ENCODE results near the gene KISS1. TPM values are rescaled to one million over a fixed set of nuclear protein-coding genes. Genes with fewer than 3 reads are reported as not detected.

Gene KISS1
- total RNA-seq, 1 experiment from 2014 or later = 190 TPM

DNA sequence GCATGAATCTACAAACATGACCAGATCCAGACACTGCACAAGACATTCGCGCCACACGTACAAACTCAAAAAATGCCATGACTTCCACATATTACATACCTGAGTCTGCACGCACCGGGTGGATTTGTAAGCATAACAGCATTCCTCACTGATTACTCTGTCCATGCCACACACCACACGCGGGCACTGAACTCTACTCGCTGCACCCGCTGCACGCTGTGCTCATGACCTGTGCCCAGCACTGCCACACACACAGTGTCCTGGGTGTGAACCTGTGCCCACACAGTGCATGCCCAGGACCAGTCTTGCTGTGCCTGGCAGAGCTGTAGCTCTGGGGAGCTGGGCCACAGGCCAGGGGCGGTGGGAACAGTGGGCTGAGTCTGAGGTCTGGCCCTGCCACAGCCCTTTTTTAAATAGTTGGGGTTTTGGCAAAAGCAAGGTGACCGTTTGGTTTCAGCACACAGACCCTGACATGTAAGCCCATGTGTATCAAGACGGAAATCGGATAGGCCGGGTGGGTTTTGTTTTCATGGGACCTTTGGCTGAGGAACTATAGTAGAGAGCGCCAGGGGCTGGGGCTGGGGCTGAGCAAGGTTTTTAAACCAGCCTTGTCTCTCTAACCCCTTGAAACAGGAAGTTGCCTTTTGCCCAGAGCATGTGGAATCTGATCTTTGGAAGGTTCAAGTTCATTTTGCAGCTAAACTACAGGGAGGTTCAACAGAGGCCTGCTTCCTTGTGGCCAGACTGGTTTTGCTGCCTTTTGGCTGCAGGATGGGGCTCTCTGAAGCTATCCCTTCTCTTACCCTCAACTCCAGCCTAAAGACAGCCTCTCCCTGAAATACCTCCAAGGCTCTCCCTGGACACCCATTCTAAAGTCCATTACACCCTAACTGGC is 29.8 kb upstream of the KISS1 start:
- no peaks in the 10 kb centered on the region for H3K36me3 ChIP-seq
- DNase-seq (ENCODE audit: low read depth in 1 of 2, low spot score in 2 of 2) = peak; percentile 73 to 83

DNA sequence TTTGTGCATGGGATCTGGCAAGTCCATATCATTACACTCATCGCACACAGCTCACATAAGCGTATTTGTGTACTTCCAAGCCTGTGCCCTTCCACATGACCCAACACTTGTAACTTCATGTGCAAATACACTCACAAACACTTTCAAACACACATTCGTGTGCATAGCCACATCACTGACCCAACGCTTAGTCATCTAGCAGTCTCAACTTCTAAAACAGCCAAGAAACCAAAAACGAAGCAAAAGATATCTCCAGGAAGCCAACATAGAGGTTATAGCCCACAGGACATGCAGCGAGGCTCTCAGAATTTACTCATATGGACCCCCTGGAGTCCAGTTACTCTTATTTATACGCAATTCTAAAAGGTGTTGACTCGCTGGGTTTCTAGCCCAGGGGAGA is 28.4 kb upstream of the KISS1 start:
- Histone ChIP-seq H3K36me3 (no peaks in the 10 kb centered on the region), H3K27ac (no peak overlapping the region; the same call in 1 of the 2 replicates), H3K27me3 (replicated peaks) (no peaks in the 10 kb centered on the region), H3K9me3 (replicated peaks) (no peaks in the 10 kb centered on the region), H3K4me1 (replicated peaks) (peaks cover 25% of the 10 kb centered on the region), H3K4me3 (no peak overlapping the region)
- peak in 1 of 2 experiments; percentile 21 for DNase-seq (ENCODE audit: low read depth in 1 of 2, low spot score in 2 of 2)

More for the DNA sequence above, 29.8 kb upstream of the KISS1 start:
- no peak overlapping the region for H3K4me3 ChIP-seq
- peaks cover 25% of the 10 kb centered on the region for H3K4me1 ChIP-seq (replicated peaks)
- peak overlapping the region; percentile 44 for H3K27ac ChIP-seq
- no peaks in the 10 kb centered on the region for H3K27me3 ChIP-seq (replicated peaks)
- H3K9me3 ChIP-seq (replicated peaks) = no peaks in the 10 kb centered on the region

DNA sequence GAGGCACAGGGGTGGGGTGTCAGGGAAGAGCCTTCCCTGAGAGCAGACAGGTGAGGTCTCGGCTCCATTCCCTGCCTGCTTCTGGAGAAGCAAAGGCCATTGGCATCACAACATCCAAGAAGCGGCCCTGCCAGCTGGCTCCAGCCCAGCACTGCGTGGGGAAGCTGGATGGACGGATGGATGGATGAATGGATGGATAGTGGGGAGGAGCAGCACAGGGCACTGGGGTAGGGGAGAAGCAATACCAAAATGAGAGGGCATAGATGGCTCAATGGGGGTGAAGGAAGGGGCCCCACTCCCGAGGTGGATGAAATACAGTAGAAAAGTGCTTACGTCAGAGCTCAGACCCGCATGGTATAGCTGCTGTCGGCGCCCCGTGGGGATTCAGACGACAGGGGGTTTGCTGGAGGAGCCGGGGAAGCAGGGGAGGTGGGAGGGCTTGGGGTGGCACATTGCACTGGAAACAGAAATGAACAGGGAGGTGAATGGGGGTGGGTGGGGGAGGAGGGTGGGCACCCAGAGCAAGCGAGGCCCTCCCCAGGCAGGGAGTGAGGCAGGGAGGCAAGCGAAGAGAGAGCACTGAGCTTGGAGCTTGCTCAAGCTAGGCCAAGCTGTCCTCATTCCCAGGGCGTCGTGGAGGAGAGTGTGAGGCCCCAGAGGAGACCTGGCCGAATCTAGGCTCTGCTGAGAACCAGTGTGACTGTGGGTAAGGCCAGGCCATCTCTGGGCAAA is 27.0 kb upstream of the KISS1 start:
- no peak for DNase-seq (ENCODE audit: low read depth in 1 of 2, low spot score in 2 of 2)
- no peak overlapping the region for H3K27ac ChIP-seq
- H3K9me3 ChIP-seq (replicated peaks) = no peaks in the 10 kb centered on the region
- no peak overlapping the region for H3K4me3 ChIP-seq
- no peaks in the 10 kb centered on the region for H3K27me3 ChIP-seq (replicated peaks)
- H3K4me1 ChIP-seq (replicated peaks) = peaks cover 25% of the 10 kb centered on the region
- no peaks in the 10 kb centered on the region for H3K36me3 ChIP-seq

DNA sequence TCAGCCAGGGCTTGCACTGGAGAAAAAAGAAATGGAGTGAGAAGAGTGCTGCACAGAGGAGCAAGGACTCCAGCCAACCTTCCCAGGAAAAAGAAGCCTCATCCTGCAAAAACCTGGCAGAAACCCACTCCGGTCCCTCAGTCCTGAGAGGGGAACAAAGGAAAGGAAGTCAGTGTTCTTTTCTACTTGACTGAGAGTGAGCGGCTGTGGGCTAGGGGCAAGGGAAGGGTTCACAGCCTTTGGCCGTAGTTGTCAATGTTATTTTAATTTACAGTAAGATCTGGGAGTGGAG is 26.4 kb upstream of the KISS1 start:
- no peaks in the 10 kb centered on the region for H3K36me3 ChIP-seq
- H3K4me3 ChIP-seq = no peak overlapping the region
- DNase-seq (ENCODE audit: low read depth in 1 of 2, low spot score in 2 of 2) = no peak

DNA sequence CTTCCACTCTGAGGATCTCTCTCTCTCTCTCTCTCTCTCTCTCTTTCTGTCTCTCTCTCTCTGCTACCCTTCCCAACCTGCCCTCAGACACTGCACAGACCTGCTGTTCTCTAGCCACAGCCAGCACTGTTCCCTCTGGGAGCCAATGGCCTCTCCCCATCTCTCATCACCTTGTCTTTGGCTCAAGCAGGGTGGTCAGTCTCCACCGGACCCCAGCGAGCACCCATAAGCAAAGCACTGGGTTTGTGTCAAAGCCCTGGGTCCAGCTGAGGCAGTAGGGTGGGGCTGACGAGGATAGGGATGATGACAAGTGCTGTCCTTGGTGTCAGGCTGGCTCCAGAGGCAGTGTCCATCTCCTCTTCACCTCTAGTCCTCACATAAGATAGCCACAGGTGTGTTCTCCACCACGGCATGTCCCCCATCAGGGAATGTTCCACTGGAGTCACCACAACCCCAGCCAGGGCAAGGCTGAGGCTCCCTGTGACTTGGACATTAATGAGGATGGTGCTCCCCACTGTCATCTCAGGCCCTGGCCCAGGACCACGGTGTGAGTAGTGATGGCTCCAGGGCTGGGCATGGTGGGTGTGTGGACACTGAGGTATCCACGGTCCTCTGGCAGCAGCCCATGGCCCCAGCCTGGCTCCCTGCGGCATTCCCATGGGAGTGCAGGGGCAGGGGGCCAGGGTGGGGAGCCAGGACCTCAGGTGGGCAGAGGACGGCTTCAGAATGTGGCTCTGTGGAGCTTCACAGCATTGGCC is 25.9 kb upstream of the KISS1 start:
- Histone ChIP-seq H3K9me3 (replicated peaks) (no peaks in the 10 kb centered on the region), H3K4me3 (no peak overlapping the region), H3K27ac (no peak overlapping the region), H3K27me3 (replicated peaks) (no peaks in the 10 kb centered on the region), H3K36me3 (no peaks in the 10 kb centered on the region), H3K4me1 (replicated peaks) (peaks cover 25% of the 10 kb centered on the region)
- DNase-seq (ENCODE audit: low read depth in 1 of 2, low spot score in 2 of 2) = no peak

More for the DNA sequence above, 26.4 kb upstream of the KISS1 start:
- no peak overlapping the region for H3K27ac ChIP-seq
- peaks cover 25% of the 10 kb centered on the region for H3K4me1 ChIP-seq (replicated peaks)
- H3K9me3 ChIP-seq (replicated peaks) = no peaks in the 10 kb centered on the region
- H3K27me3 ChIP-seq (replicated peaks) = no peaks in the 10 kb centered on the region

DNA sequence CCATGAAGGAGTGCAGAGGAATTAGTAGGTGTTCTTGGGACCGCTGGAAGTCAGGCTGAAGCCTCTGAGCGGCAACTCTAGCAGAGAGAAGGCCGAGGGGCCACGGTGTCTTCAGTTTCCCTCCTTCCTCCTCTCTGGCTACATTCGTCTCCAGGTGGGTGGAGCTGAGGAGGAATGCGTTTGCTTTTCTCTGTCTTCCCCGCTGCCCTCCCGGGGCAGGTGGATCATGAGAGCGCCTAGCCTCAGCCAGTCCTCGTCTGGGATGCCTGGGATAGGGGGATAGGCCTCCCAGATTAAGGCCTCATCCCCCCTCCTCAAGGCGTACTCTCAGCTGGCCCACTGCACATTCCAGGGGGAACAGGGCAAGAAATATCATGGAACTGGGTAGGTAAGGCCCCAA is 25.0 kb upstream of the KISS1 start:
- Histone ChIP-seq H3K4me3 (no peak overlapping the region), H3K9me3 (replicated peaks) (no peaks in the 10 kb centered on the region), H3K4me1 (replicated peaks) (peaks cover 21% of the 10 kb centered on the region), H3K27ac (no peak overlapping the region), H3K27me3 (replicated peaks) (peaks cover 1% of the 10 kb centered on the region; the same call in 1 of the 2 replicates), H3K36me3 (no peaks in the 10 kb centered on the region)
- no peak for DNase-seq (ENCODE audit: low read depth in 1 of 2, low spot score in 2 of 2)

DNA sequence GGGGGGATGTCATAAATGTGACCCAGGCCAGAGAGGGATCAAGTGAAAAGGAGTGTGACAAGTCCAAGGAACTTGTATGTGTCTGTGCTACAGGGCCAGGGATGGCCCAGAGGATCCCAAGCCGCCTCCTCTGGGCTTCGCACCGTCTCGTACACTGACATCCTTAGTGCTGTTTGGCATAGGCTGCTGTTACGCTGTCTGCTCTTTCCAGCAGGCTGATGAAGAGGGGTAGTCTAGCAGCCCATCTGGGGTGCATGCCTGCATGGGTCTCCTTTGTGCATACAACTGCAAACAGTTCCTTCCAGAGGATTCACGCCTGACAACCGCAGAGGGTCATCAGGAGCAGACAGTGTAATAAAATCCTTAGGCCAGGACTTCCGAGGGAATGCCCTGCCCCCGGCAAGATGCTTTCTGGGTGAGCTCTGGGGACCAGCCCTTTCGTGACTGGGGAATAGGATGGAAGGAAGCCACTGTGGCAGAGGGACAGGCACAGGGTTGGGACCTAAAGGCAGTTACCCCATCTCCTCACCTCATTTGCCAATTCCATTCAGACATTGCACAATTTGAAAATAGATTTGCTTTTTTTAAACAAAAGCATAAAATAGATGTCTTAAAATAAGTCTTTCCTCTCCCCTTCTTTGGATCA is 23.8 kb upstream of the KISS1 start:
- H3K4me3 ChIP-seq = no peak overlapping the region
- H3K27me3 ChIP-seq (replicated peaks) = peaks cover 5% of the 10 kb centered on the region
- no peak for DNase-seq (ENCODE audit: low read depth in 1 of 2, low spot score in 2 of 2)
- no peaks in the 10 kb centered on the region for H3K9me3 ChIP-seq (replicated peaks)
- no peaks in the 10 kb centered on the region for H3K36me3 ChIP-seq
- H3K27ac ChIP-seq = no peak overlapping the region
- H3K4me1 ChIP-seq (replicated peaks) = peaks cover 10% of the 10 kb centered on the region

DNA sequence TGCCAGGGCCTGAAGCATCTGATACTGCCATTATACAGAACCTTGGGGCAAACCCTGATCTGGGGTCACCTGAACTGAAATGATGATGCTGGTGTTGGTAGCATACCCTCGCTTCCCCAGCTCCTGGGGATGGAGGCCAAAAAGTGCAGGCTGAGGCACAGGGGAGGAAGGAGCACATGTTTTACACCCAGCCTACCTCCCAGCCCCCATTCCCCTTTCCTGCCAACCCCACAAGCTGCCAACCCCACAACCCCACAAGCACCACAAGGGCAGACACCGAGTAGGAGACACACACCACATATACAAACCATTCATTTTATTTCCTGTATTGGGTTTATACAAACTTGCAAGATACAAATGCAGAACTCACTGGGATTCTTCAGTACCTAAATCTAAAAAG is 22.3 kb upstream of the KISS1 start:
- no peak for DNase-seq (ENCODE audit: low read depth in 1 of 2, low spot score in 2 of 2)
- Histone ChIP-seq H3K4me3 (no peak overlapping the region), H3K9me3 (replicated peaks) (no peaks in the 10 kb centered on the region), H3K4me1 (replicated peaks) (no peaks in the 10 kb centered on the region), H3K27me3 (replicated peaks) (peaks cover 5% of the 10 kb centered on the region), H3K36me3 (no peaks in the 10 kb centered on the region), H3K27ac (no peak overlapping the region)

DNA sequence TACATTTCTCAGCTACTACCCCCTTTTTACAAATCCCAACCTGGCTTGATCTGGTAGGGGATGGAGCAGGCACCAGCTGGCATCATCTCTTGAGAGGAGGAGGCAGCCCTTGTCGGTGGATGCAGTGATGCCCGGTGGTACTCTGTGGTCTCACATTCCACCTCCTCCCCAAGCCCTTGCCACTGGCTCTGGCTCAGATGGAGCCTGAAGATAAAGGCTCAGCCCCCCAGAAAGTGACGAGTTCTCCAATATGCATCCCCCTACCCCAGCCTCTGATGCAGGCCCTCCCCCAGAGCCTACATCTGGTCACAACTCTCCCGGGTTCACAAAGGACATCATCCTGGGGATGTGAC is 21.3 kb upstream of the KISS1 start:
- no peak overlapping the region for H3K4me3 ChIP-seq
- H3K9me3 ChIP-seq (replicated peaks) = no peaks in the 10 kb centered on the region
- H3K27me3 ChIP-seq (replicated peaks) = peaks cover 5% of the 10 kb centered on the region
- H3K27ac ChIP-seq = no peak overlapping the region
- H3K4me1 ChIP-seq (replicated peaks) = no peaks in the 10 kb centered on the region
- DNase-seq (ENCODE audit: low read depth in 1 of 2, low spot score in 2 of 2) = no peak
- no peaks in the 10 kb centered on the region for H3K36me3 ChIP-seq

DNA sequence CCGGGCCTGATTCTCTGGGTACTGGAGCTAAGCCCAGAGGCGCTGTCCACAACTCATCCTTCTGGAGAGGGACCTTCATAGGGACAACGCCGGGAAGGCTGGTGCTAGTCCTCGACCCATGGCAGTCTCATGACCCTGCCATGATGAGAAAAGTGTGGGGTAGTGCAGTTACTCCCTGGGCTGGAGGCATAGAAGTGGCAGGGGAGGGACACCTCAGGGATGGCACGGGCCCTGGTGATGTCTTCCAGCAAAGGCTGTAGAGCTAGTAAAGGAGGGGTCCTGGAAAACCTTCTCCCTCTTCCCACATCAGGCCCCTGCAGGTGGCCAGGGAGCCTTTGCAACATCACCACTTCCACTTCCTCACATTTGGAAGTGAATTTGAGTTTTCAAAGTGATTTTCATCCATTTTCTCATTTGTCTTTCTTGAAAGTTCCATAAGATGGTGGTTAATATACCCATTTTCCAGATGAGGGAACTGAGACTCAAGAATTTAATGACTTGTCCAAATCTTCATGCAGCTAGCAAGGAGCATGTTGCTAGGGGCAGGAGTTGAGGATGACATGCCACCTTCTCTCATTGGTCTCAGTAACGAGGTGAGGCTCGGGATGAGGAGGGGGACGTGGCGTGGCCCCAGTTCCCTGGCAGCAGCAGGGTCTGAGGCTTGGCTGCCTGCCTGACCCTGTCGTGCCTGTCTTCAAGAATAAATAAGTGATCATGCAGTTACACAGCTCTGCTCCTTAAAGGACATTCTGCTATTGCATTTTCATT is 20.8 kb upstream of the KISS1 start:
- no peaks in the 10 kb centered on the region for H3K9me3 ChIP-seq (replicated peaks)

DNA sequence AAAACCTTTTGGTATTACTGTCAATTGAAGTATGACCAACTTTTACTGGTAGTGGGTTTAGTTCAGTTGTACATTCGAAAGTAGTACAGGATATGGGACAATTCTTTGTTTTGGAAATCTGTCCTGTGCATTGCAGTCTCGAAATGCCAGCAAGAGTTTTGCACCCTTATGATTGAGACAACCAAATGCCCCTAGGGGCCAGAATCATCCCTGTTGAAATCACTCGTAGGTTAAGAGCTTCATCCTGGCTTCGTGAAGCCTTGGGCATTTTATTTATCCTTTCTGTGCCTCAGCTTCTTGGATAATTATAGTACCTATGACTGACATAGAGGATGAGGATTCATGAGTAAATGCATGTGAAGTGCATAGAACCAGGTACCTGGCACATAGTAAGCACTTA is 19.9 kb upstream of the KISS1 start:
- no peak for DNase-seq (ENCODE audit: low read depth in 1 of 2, low spot score in 2 of 2)
- H3K4me1 ChIP-seq (replicated peaks) = no peaks in the 10 kb centered on the region
- H3K4me3 ChIP-seq = no peak overlapping the region
- H3K36me3 ChIP-seq = no peaks in the 10 kb centered on the region
- H3K27me3 ChIP-seq (replicated peaks) = peaks cover 5% of the 10 kb centered on the region
- no peak overlapping the region for H3K27ac ChIP-seq
- H3K9me3 ChIP-seq (replicated peaks) = no peaks in the 10 kb centered on the region

More for the DNA sequence above, 20.8 kb upstream of the KISS1 start:
- H3K36me3 ChIP-seq = no peaks in the 10 kb centered on the region
- peaks cover 5% of the 10 kb centered on the region for H3K27me3 ChIP-seq (replicated peaks)
- H3K27ac ChIP-seq = no peak overlapping the region
- no peak overlapping the region for H3K4me3 ChIP-seq
- no peak for DNase-seq (ENCODE audit: low read depth in 1 of 2, low spot score in 2 of 2)
- no peaks in the 10 kb centered on the region for H3K4me1 ChIP-seq (replicated peaks)

DNA sequence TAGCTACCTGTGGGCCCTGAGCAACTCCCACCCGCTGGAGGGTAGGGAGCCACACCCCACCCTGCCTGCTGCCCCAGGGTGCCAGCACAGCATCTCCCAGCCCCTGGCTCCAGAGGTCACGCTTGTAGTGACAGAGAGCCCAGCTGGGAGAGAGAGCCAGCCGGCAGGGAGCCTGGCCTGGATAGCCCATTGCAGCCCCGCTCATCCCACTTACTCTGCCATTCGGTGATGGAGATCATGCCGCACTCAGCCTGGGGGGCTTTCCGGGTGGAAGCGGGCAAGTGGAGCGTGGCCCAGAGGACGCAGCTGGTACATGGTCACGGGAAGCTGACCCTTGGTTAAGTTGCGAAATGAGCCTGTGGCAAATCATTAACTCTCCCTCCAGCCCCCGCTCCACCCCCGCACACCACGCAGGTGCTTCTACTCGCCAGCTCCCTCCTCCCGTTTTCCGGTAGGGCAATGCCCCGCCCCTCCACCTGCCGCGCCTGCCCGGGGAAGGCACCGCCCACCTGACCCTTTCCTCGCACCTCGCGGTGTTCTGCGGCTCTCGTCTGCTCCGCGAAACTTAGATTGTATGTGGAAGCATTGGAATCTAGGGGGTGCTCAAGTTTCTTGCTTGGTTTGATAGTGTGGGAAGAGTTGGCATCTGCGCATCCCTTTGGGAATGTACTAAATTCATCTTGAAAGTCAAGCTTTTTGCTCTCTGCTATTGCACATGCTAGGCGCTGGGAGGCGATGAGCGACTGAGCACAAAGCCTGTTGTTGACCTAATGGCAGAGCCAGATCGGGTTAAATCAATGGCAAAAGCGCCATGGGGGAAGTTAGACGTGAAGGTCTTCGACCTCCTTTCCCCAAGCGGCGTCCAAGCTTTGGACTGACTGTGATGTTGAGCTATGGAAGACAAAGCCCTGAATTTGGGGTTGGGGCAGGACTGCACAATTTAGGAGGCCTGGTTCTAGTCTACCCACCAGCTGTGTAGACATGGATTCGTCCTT is 17.7 kb upstream of the KISS1 start, which contains the start of gene GOLT1A:
Gene GOLT1A (minus strand): TSS at position 321 of the 995 bp plus-strand sequence. CDS start 82 bp downstream, at position 239.
- Histone ChIP-seq H3K27me3 (replicated peaks) (peaks cover 5% of the 10 kb centered on the region), H3K4me3 (no peak within 1 kb of the TSS), H3K27ac (no peak within 1 kb of the TSS), H3K4me1 (replicated peaks) (no peaks in the 10 kb centered on the region), H3K36me3 (no peaks in the 10 kb centered on the region), H3K9me3 (replicated peaks) (no peaks in the 10 kb centered on the region)
- DNase-seq (ENCODE audit: low read depth in 1 of 2, low spot score in 2 of 2) = peak; percentile 36 to 63
